Adipocyte (in vitro differentiated cells): ENCODE measurements around the gene BET1.

Experiments used
- DNase-seq: peaks from one replicate; pipeline ENCODE4 v3.0.0-alpha.2; 2015; ENCODE audit warnings: low read depth
- H3K27me3 ChIP-seq: replicated peaks from 2 replicates; pipeline ENCODE4 v1.7.0; 2013; ENCODE audit warnings: mild to moderate bottlenecking, low read length, moderate library complexity; ENCODE audit not compliant: control insufficient read depth, insufficient read depth
- H3K36me3 ChIP-seq: 2 replicates; pipeline ENCODE4 v1.7.0; 2013; ENCODE audit warnings: low read length, mild to moderate bottlenecking, moderate library complexity; ENCODE audit not compliant: control insufficient read depth, insufficient read depth, severe bottlenecking
- H3K4me1 ChIP-seq: 2 replicates; pipeline ENCODE4 v1.7.0; 2013; ENCODE audit warnings: mild to moderate bottlenecking, low read length, moderate library complexity; ENCODE audit not compliant: control insufficient read depth, insufficient read depth
- H3K4me3 ChIP-seq: 2 replicates; pipeline ENCODE4 v1.7.0; 2013; ENCODE audit warnings: mild to moderate bottlenecking, low read length, moderate library complexity
- H3K9ac ChIP-seq: 2 replicates; pipeline ENCODE4 v1.7.0; 2013; ENCODE audit warnings: mild to moderate bottlenecking, low read length, moderate library complexity
- H3K9me3 ChIP-seq: 2 replicates; pipeline ENCODE4 v1.7.0; 2013; ENCODE audit warnings: mild to moderate bottlenecking, low read length, moderate library complexity; ENCODE audit not compliant: control insufficient read depth

BET1 gene

GRCh38 chr7:93980744-93981479 lies 23.2 kb downstream of the BET1 start:
- Histone ChIP-seq H3K9me3 (no peaks in the 10 kb centered on the region), H3K27me3 (no peaks in the 10 kb centered on the region), H3K36me3 (no peaks in the 10 kb centered on the region), H3K4me1 (peaks cover 4% of the 10 kb centered on the region), H3K4me3 (peak overlapping the region; percentile 33), H3K9ac (no peak overlapping the region)
- DNase-seq = no peak

- H3K9me3 ChIP-seq = no peaks in the 10 kb centered on the region
- H3K4me1 ChIP-seq = peaks cover 13% of the 10 kb centered on the region
- no peak overlapping the region for H3K9ac ChIP-seq
- H3K4me3 ChIP-seq = no peak overlapping the region
- DNase-seq = no peak
- no peaks in the 10 kb centered on the region for H3K27me3 ChIP-seq
- no peaks in the 10 kb centered on the region for H3K36me3 ChIP-seq
Measured at GRCh38 chr7:93977211-93977950, 26.8 kb downstream of the BET1 start.

- no peaks in the 10 kb centered on the region for H3K36me3 ChIP-seq
- no peak overlapping the region for H3K4me3 ChIP-seq
- H3K4me1 ChIP-seq = peaks cover 27% of the 10 kb centered on the region
- H3K9ac ChIP-seq = no peak overlapping the region
- DNase-seq = peak; percentile 34
- no peaks in the 10 kb centered on the region for H3K9me3 ChIP-seq
- H3K27me3 ChIP-seq = no peaks in the 10 kb centered on the region
Measured at GRCh38 chr7:93973134-93973533, 31.0 kb downstream of the BET1 start.

- H3K9ac ChIP-seq = no peak overlapping the region
- H3K27me3 ChIP-seq = no peaks in the 10 kb centered on the region
- no peak for DNase-seq
- H3K4me3 ChIP-seq = no peak overlapping the region
- peaks cover 30% of the 10 kb centered on the region for H3K4me1 ChIP-seq
- no peaks in the 10 kb centered on the region for H3K9me3 ChIP-seq
- H3K36me3 ChIP-seq = no peaks in the 10 kb centered on the region
Measured at GRCh38 chr7:93972029-93972725, 32.0 kb downstream of the BET1 start.

- Histone ChIP-seq H3K9me3 (no peaks in the 10 kb centered on the region), H3K36me3 (no peaks in the 10 kb centered on the region), H3K27me3 (no peaks in the 10 kb centered on the region), H3K9ac (peak overlapping the region; percentile 53), H3K4me3 (peak overlapping the region; percentile 47), H3K4me1 (peaks cover 30% of the 10 kb centered on the region)
- no peak for DNase-seq
Measured at GRCh38 chr7:93968911-93969620, 35.1 kb downstream of the BET1 start.

- no peak overlapping the region for H3K4me3 ChIP-seq
- H3K4me1 ChIP-seq = peaks cover 19% of the 10 kb centered on the region
- DNase-seq = no peak
Measured at GRCh38 chr7:93964813-93965212, 39.3 kb downstream of the BET1 start.

GRCh38 chr7:93964262-93964661 lies 39.9 kb downstream of the BET1 start:
- H3K4me3 ChIP-seq = no peak overlapping the region

More at GRCh38 chr7:93964813-93965212, 39.3 kb downstream of the BET1 start:
- H3K27me3 ChIP-seq = no peaks in the 10 kb centered on the region
- H3K9me3 ChIP-seq = no peaks in the 10 kb centered on the region
- H3K9ac ChIP-seq = no peak overlapping the region
- H3K36me3 ChIP-seq = no peaks in the 10 kb centered on the region

GRCh38 chr7:93960986-93961385 lies 43.2 kb downstream of the BET1 start:
- no peaks in the 10 kb centered on the region for H3K9me3 ChIP-seq
- no peaks in the 10 kb centered on the region for H3K27me3 ChIP-seq
- no peak overlapping the region for H3K9ac ChIP-seq
- peaks cover 5% of the 10 kb centered on the region for H3K4me1 ChIP-seq
- no peak overlapping the region for H3K4me3 ChIP-seq
- H3K36me3 ChIP-seq = no peaks in the 10 kb centered on the region
- DNase-seq = no peak

More at GRCh38 chr7:93964262-93964661, 39.9 kb downstream of the BET1 start:
- no peak for DNase-seq
- Histone ChIP-seq H3K4me1 (peaks cover 13% of the 10 kb centered on the region), H3K9ac (no peak overlapping the region), H3K36me3 (no peaks in the 10 kb centered on the region), H3K9me3 (no peaks in the 10 kb centered on the region), H3K27me3 (no peaks in the 10 kb centered on the region)

- DNase-seq = no peak
- H3K9ac ChIP-seq = no peak overlapping the region
Measured at GRCh38 chr7:93958651-93959050, 45.5 kb downstream of the BET1 start.

GRCh38 chr7:93958216-93958615 lies 45.9 kb downstream of the BET1 start:
- DNase-seq = peak; percentile 27
- Histone ChIP-seq H3K9me3 (no peaks in the 10 kb centered on the region), H3K4me1 (peaks cover 5% of the 10 kb centered on the region), H3K27me3 (no peaks in the 10 kb centered on the region), H3K4me3 (no peak overlapping the region), H3K9ac (no peak overlapping the region), H3K36me3 (no peaks in the 10 kb centered on the region)

More at GRCh38 chr7:93958651-93959050, 45.5 kb downstream of the BET1 start:
- Histone ChIP-seq H3K27me3 (no peaks in the 10 kb centered on the region), H3K36me3 (no peaks in the 10 kb centered on the region), H3K9me3 (no peaks in the 10 kb centered on the region), H3K4me1 (peaks cover 5% of the 10 kb centered on the region), H3K4me3 (no peak overlapping the region)

GRCh38 chr7:93957767-93958166 lies 46.4 kb downstream of the BET1 start:
- DNase-seq = no peak

More at GRCh38 chr7:93957767-93958166, 46.4 kb downstream of the BET1 start:
- Histone ChIP-seq H3K9ac (no peak overlapping the region), H3K9me3 (no peaks in the 10 kb centered on the region), H3K36me3 (no peaks in the 10 kb centered on the region), H3K27me3 (no peaks in the 10 kb centered on the region), H3K4me1 (peaks cover 5% of the 10 kb centered on the region), H3K4me3 (no peak overlapping the region)
